ENCODE data around the gene CREB1.

DNA sequence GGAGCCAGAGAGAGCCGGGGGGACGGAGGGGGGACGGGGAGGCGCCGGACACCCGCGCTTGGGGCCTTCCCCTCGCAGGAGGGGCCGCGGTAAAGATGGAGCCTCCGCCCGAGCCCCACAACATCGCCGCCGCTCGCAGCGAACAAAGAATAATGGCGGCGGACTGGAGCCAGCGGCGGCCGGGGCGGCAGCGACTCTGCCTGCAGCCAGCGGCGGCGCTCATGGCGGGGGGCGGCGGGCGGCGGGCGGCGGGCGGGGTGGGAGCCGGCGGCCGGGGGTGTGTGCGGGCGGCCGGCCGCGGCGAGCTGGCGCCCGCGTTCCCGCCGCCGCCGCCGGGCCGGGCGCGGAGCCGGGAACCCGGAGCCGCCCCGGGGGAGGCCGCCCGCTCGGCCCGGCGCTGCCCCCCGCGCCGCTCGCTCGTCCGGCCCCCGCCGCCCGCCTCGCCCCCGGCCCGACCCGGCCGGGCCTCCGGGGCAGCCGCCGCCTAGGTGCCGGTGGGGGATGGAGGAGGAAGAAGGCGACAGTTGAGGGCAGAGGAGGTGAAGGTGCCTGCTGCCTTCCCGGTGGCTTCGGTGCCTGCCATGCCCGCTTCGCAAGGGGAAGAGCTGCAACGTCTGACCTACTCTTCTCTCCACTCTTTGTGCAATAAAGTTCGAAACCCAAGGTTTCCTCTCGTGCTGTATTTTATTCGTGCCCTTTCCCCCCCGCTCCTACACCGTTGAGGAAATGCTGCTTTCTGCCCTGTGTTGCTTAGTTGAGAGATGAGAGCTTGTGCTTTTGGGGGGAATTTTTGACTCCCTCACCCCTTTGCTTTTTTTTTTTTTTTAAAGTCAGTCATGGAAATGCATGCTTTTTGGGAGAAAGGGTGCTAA lies 634 bp downstream of the CREB1 start:
- no peak for TF ChIP-seq CTCF (IDR thresholded peaks at IDR 0.05)
- no peak for TF ChIP-seq POLR2A (IDR thresholded peaks at IDR 0.05)
